Myocyte (in vitro differentiated cells): ENCODE results near the gene LENG9. TPM values are rescaled to one million over a fixed set of nuclear protein-coding genes. Genes with fewer than 3 reads are reported as not detected.
A peak's percentile ranks its signal among the peaks of the same experiment; 100 is the strongest.
"Not testable (repeated sequence)": the region's sequence is repeated elsewhere in the genome, so short reads cannot be mapped to it uniquely, and the experiment has no call there.

Experiments used
- DNase-seq: peaks from one replicate; pipeline ENCODE4 v3.0.0-alpha.2; 2012; ENCODE audit warnings: low read depth
- polyA plus RNA-seq: library from polyadenylated mRNA; unstranded; fragments of >200 nt; gene quantifications from one replicate; pipeline ENCODE4 v1.2.1, GENCODE V29; 2012; ENCODE audit warnings: missing spikeins
- total RNA-seq: library from RNA; depleted of rRNA; stranded (reverse); fragments of >200 nt; gene quantifications from 2 replicates; pipeline ENCODE4 v1.2.3, GENCODE V29; 2014

Gene LENG9
- total RNA-seq, result 5.2 and 6.9 TPM in 2 replicates
- polyA plus RNA-seq, result 2.6 TPM

DNA sequence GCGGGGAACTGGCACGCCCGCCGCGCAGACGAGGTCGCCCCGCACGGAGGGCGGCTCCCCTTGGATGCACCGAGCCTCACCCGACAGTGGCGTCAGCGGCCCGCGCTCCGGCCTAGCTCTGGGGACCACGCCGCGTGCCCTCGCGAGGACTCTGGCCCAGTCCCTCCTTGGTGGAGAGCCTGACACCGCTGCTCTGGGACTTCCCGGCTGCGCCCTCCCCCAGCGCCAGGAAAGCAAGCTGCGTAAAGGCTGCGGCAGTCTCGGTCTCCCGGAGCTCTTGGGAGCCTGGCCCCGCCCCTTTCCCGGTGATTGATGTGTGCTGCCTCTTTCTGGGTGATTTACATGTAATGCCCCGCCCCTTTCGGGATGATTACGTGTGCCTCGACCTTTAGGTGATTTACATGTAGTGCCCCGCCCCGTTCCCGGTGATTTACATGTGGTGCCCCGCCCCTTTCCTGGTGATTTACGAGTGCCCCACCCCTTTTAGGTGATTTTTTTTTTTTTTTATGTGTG, at the start of gene LENG9:
Gene LENG9, minus strand, starts transcription at position 248 of the 513 bp plus-strand sequence. CDS start 252 bp downstream, outside the sequence.
- peak; percentile 97 for DNase-seq

GRCh38 chr19:54509200-54509940, 45.8 kb upstream of the LENG9 start:
- not testable (repeated sequence) for DNase-seq

DNA sequence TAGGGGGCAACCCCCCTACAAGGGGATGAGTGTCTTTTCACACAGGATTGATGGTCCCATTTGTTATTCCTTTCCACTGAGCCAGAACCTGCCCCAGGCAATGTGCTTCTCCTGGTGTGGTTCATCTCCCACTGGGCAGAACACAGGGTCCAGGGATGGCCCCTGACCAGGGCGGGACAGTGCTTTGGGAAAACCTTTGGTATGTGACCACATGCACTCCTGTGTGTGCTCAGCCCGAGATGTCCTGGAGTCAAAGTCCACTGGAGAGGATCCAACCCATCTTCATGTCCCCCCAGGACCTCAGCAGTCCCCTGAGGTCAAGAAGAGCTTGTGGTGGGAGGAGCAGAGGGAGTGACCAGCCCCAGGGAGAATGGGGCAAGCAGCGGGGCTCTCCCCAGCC, 44.9 kb upstream of the LENG9 start:
- not testable (repeated sequence) for DNase-seq

GRCh38 chr19:54507824-54508223, 44.2 kb upstream of the LENG9 start:
- DNase-seq, result no peak

DNA sequence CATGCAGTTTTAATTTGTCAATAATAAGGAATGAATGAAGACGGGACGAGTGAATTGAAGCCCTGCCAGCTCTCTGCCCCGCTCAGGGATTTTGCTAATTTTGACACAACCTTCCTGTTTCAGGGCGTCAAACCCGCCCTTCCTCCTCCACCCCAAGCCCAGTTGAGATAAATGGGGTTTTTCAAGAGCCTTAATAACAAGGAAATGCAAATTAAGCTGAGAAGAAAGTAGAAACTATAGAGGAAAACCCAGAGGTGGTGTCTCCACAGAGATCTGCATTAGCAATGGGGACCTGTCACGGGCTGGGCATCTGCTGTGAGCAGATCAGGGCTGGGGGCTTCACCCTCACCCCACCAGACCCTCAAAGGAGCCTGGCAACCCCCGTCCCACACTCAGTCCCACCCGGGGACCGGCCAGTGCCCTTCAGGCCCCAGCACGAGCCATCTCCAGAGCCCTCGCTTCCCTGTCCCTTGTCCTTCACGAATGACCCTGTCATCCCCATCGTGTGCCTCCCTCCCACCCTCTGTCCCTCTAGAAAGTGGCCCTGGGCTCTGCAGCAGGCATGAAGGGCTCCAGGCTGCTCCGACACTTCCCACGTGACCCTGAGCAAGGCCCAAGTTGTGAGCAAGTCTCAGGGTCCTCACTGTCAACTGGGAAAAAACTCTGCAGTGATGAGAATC, 43.6 kb upstream of the LENG9 start:
- DNase-seq, result not testable (repeated sequence)

DNA sequence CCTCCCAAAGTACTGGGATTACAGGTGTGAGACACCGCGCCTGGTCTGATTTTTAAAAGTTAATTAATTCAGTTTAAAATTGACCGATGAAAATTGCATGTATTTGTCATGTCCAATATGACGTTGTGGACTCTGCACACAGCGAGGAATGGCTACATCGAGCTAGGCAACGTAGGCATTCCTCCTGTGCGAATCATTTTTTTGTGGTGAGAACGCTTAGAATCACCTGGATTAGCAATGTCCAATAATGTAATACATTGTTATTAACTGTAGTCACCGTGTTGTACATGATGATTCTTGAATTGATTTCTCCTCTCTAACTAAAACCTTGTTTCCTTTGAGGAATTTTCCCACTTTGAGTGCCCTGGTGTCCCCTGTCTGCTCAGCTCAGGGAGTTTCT, 42.5 kb upstream of the LENG9 start:
- DNase-seq, result no peak

GRCh38 chr19:54505542-54505941, 42.0 kb upstream of the LENG9 start:
- not testable (repeated sequence) for DNase-seq

- DNase-seq, result no peak
These were observed 39.0 kb upstream of the LENG9 start, which contains the start of gene LAIR2 for GRCh38 chr19:54502518-54503048. TSS of gene LAIR2 (plus strand) at chr19:54502831. CDS start at chr19:54502919, 88 bp downstream.

- not testable (repeated sequence) for DNase-seq
These were observed 34.8 kb upstream of the LENG9 start for GRCh38 chr19:54498451-54498772.

GRCh38 chr19:54497747-54498450, 34.3 kb upstream of the LENG9 start:
- not testable (repeated sequence) for DNase-seq

DNA sequence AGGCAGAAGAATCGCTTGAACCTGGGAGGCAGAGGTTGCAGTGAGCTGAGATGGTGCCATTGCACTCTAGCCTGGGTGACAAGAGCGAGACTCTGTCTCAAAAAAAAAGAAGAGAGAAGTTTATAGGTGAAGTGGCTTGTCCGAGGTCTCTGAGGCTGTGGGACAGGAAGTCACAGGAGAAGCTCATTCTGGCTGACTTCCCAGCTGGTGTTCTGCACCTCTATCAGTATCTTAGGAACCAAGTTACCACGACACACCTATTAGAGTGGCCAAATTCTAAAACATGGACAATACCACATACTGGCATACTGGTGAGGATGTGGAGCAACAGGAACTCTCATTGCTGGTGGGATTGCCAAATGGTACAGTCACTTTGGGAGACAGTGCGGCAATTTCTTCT, 31.7 kb upstream of the LENG9 start:
- not testable (repeated sequence) for DNase-seq

GRCh38 chr19:54493967-54494585, 30.5 kb upstream of the LENG9 start:
- no peak for DNase-seq

- DNase-seq, result not testable (repeated sequence)
These were observed 29.5 kb upstream of the LENG9 start for GRCh38 chr19:54493056-54493455.

DNA sequence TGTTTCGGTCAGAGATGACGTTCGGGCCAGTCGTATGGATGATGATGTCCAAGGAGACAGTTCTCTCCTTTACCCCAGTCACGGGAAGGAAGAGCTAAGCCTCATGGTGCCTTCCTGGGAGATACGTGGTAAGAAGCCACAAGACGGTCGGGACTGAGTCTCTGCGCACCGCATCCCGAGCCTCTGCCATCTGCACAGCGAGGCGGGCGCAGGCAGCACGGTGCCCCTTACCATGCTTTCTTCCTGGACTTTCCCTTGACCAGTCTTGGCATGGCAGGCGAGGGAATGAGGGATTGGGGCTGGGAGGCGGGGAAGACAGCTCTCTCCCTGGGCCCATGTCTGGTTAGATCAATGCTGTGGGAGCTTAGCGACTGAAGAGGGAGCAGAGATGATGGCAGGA, 29.0 kb upstream of the LENG9 start:
- DNase-seq, result no peak

DNA sequence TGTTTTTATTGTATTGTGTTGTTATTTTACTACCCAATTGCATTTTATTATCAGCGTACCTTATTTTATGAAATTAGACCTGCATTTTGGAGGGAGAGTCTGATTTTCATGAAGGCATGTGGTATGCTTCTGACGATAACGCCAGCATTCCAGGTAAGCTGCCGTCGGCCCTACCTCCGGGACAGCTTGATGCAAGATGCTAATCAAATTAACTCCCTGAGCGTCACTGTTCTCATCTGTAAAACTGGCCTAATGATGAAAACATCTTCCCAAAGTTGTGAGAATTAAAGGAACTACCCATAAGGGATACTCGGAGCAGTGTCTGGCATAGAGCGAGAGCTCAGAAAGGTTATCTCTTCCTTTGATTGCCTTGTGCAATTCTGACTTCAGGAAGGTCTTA, 26.2 kb upstream of the LENG9 start:
- DNase-seq, result no peak

GRCh38 chr19:54489341-54489740, 25.8 kb upstream of the LENG9 start:
- no peak for DNase-seq

GRCh38 chr19:54485851-54486250, 22.3 kb upstream of the LENG9 start:
- DNase-seq, result no peak

DNA sequence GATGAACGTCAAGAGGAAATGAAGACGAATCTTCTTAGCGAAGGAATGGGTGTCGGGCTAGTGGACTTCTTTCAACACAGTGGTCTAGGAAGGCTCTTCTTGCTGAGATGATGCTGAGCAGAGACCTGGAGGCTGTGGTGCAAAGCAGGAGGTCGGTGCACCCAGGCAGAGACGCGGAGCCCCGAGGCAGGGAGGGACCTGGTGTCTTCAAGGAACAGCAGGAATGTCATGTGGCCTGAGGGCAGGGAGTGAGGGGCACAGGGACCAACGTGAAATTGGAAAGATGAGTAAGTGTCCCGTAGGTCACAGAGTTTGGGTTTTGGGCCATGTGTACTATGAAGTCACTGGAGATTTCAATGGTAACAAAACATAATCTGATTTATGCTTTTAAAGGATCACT, 20.9 kb upstream of the LENG9 start:
- no peak for DNase-seq

DNA sequence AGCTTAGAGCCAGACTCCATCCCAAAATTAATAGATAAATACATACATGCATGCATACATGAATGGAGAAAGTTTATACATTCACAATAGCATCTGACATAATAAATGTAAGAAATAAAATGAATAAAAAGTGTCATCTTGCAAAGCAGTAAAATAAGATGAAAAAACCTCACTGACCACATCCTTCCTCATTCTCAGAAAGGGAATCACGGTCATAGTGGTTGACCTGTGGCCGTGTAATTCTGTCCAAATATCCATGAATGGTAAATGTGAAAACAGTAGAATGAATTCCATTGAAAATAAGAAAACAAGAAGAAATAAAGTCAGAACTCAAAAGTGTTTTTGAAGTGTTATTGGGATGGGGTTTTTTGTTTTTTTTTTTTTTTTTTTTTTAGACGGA, 19.3 kb upstream of the LENG9 start:
- DNase-seq, result no peak

DNA sequence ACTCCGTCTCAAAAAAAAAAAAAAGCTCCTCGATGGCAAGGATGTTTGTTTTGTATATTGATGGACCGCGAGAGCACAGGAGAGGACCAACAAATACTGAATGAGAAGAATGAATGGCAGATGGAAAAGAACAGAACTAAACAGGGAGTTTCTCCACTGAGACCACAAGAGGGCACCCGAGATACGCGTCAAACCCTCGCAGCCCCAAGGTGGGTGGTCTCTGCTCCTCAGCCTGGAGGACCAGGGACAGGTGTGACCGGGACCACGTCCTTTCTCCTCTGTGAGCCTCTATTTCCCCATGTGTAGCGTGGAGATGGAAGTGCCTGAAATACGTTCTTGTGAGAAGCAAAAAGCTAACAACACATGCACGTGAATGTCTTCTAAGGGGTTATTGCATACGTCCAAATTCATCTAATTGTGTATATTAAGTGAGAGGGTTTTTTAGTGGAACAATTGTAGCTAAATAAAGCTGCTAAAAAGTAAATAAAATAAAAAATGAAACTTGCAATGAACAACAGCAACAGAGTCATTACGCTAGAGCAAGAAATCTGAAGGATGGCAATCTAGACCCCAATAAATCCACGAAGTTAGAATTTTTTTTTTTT, 17.9 kb upstream of the LENG9 start:
- peak; percentile 72 for DNase-seq

- no peak for DNase-seq
These were observed 16.5 kb upstream of the LENG9 start for GRCh38 chr19:54480051-54480450.
